Right forelimb (tissue), 1 donor: Measurements from ENCODE around the gene DRD4.
"Not testable (repeated sequence)": the region's sequence is repeated elsewhere in the genome, so short reads cannot be mapped to it uniquely, and the experiment has no call there.

ENCODE experiments used
- DNase-seq: peaks from one replicate; pipeline ENCODE4 v3.0.0-alpha.2; 2018

The DRD4 gene

DNA sequence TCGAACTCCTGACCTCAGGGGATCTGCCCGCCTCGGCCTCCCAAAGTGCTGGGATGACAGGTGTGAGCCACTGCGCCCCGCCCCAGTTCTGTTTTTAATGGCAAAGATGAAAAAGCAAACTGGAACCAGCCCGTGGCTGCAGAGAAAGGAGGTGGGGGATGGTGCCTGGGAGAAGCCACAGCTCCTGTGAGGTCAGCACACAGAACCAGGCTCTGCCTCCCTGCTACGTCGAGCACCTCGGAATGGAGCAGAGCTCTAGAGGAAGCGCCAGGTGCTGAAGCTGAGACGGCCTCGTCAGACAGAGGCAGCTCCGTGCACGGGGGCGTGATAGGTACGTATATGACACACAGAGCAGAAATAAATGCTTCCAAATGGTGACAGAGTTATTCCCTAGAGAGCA, 8.5 kb downstream of the DRD4 start:
- no peak for DNase-seq

DNA sequence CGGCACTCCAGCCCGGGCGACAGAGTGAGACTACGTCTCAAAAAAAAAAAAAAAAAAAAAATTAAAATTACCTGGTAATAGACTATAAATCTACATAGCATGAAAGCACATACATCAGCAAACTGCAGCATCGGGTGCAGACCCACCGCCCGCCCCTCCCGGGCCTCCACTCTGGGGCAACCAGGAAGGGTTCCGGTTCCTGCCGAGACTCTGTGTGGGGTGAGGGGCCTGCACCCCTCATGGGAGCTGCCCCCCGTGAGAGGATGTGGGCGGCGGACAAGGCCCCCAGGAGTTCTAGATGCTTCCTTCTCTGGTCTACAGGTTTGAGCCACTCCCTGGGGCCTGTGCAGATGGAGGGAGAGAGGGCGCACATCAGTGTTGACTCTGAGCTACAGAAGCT, 9.1 kb downstream of the DRD4 start:
- DNase-seq = no peak

DNA sequence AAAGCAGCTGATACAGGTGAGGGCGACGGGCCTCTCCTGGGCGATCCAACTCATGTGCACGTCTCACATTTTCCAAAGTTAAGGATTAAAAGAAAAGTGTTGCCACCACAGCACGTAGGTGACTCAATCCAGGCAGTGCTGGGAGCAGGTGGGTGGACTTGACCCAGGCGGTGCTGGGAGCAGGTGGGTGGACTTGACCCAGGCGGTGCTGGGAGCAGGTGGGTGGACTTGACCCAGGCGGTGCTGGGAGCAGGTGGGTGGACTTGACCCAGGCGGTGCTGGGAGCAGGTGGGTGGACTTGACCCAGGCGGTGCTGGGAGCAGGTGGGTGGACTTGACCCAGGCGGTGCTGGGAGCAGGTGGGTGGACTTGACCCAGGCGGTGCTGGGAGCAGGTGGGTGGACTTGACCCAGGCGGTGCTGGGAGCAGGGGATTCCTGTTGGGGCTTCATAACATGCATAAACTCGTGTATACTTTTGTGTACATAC, 10.6 kb downstream of the DRD4 start:
- DNase-seq = not testable (repeated sequence)

DNA sequence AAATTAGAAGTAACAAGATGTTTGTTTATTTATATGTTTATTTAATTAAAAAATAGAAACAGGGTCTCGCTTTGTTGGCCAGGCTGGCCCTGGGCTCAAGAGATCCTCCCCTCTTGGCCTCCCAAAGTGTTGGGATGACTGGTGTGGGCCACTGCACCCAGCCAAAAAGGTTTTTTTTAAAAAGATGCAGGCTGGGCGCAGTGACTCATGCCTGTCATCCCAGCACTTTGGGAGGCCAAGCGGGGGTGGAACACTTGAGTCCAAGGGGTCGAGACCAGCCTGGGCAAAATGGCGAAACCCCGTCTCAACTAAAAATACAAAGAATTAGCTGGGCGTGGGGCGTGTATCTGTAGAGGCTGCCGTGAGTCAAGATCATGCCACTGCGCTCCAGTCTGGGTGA, 13.4 kb downstream of the DRD4 start:
- no peak for DNase-seq

DNA sequence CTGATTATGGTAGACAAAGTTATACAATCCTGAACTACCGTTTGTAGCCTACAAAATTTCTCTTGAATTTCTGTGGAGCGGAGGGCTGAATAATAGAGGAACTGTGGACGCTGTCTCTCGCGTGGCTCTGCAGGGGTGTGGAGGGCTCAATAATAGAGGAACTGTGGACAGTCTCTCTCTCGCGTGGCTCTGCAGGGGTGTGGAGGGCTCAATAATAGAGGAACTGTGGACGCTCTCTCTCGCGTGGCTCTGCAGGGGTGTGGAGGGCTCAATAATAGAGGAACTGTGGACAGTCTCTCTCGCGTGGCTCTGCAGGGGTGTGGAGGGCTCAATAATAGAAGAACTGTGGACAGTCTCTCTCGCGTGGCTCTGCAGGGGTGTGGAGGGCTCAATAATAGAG, 16.1 kb downstream of the DRD4 start:
- DNase-seq = not testable (repeated sequence)

DNA sequence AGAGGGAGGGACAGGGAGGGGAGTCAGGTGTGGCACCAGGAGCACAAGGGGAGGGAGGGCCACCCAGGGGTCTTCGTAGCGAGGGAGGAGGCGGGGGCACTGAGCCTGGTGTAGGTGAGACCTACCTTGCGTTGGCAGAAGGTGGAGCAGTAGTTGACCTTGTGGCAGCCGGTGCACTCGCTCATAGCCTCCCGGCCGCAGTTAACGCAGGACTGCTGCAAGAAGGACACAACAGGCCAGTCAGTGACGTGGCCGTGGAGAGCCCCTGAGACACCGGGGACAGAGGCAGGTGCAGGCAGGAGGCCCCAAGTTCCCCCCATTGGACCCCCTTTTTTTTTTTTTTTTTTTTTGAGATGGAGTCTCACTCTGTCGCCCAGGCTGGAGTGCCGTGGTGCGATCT, 16.8 kb downstream of the DRD4 start:
- no peak for DNase-seq

DNA sequence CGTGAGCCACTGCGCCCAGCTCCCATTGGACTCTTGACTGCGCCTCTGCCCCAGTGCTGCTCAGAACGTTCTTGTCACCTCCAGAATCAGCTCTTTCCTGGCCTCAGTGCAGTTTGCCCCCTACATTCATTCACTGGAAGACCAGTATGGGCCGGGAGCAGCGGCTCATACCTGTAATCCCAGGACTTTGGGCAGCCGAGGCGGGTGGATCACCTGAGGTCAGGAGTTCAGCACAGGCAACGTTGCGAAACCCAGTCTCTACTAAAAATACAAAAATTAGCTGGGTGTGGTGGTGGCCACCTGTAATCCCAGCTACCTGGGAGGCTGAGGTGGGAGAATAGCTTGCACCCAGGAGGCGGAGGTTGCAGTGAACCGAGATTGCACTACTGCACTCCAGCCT, 17.4 kb downstream of the DRD4 start:
- not testable (repeated sequence) for DNase-seq

DNA sequence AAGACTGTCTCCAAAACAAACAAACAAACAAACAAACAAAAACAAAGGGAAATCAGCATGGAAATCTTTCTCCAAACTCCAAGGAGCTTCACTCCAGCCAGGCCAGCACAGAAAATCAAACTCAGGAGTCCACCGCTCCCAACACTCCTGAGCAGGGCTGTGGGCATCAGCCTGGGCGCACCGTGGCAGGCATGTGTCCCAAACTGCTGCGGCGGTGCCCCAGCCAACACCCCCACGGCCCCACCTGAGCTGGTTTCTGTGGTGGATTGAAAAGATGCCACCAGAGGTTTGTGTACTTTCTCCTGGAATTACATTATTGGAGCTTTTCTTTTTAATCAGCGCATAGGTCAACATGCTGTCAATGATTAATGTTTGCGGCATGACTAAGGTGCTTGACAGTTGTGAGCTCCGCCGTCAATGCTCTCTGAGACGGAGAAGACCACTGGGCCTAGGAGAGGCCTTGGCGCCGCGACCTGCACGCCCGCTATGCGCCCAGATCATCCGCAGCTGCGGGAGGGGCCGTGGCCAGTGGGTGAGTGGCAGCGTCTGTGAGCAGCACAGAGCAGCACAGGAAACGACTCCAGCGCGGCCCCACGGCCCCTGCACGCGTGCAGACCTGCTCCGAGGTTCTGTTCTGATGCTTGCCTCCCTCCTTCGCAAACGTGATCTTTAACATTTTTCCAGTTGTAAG, 18.1 kb downstream of the DRD4 start:
- DNase-seq = no peak

DNA sequence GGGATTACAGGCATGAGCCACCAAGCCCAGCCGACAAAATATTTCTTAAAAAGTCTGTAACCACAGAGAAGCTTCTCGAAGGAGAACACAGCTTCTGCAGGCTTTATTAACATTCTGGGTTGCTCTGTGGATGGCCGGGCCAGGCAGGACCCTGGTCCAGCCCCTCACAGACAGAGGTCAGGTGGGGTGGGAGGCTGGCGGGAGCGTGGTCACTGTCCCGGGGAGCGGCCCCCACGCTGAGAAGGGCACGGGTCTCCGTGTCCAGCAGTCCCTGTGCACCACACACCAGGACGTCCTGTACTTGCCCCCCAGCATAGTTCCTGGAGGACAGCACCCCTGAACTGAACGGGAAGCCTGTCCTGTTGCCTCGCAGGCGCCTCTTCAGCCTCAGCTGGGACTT, 19.4 kb downstream of the DRD4 start:
- DNase-seq = no peak

DNA sequence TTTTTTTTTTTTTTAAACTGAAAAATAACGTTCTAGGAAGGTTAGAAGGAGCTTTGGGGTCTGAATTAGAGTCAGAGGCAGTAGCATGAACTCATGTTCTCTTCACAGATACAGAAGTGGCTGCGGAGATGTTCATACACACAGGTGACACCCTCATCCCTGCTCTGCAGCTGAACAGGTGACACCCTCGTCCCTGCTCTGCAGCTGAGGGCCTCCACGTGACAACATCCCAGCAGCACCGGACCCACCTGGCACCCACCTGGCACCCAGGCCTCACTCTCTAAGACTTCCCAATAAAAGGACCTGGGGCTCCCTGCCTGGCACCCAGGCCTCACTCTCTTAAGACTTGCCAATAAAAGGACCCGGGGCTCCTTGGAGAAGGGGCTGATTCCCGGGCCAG, 19.8 kb downstream of the DRD4 start:
- DNase-seq = no peak

DNA sequence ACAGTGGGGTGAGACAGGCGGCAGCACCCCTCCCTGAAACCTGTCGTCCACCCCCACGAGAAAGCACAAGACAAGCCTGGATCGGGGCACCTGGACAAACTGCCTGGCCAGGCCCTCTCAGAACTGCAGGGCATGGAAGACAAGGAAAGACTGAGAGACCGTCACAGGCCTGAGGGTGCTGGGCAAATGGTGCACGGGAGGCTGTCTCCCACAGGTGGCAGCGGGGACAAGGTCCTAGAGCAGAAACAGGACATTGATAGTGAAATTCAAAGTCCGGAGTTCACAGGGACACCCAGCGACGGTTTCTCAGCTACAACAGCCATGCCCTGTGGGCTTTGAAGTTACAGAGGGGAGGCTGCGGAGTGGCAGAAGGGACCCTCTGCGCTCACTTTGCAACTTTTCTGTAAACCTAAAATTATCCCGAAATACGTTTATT, 20.6 kb downstream of the DRD4 start:
- no peak for DNase-seq

DNA sequence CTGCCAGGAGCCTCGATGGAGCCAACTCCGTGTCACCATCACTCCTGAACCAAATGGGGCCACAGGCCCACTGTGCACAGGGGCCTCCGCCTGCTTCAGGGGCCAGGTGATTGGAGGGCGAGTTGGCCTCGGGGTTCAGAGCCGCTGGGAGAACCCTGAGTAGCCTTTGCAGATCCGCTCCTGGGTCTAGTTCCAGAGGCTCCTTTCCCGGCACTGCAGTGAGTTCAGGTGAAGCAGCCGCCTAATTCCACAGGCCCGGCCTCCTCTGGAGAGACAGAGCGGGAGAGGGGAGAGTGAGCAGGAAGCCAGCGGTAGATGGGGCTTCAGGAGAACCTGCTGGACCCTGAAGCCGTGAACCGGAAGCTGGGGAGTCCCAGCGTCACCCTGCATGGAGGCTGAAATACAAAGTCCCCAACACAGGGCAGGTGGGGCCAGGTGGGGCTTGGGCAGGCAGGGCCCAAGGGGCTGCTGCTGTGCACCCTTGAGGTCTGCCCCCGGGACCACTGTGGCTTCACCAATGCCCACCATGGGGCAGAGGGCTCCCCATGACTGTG, 22.5 kb downstream of the DRD4 start:
- no peak for DNase-seq

DNA sequence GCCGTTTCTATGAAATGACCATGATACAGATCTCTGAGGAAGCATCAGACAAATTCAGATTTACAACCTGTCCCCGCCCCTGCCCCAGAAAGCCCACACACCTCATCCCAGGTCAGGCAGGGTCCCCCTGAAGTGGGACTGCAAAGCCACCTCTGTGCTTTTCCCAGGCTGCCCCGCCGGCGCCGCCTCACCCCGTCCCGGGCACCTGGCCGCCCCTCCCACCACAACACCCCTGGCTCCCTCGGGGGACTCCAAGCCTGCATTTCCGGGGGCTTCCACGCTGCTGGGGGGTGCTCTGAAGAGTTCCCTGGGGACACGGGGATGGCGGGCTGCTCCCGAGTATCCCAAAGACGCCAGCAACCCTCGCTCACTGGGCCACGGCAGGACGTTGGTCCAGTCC, 23.2 kb downstream of the DRD4 start:
- DNase-seq = no peak

DNA sequence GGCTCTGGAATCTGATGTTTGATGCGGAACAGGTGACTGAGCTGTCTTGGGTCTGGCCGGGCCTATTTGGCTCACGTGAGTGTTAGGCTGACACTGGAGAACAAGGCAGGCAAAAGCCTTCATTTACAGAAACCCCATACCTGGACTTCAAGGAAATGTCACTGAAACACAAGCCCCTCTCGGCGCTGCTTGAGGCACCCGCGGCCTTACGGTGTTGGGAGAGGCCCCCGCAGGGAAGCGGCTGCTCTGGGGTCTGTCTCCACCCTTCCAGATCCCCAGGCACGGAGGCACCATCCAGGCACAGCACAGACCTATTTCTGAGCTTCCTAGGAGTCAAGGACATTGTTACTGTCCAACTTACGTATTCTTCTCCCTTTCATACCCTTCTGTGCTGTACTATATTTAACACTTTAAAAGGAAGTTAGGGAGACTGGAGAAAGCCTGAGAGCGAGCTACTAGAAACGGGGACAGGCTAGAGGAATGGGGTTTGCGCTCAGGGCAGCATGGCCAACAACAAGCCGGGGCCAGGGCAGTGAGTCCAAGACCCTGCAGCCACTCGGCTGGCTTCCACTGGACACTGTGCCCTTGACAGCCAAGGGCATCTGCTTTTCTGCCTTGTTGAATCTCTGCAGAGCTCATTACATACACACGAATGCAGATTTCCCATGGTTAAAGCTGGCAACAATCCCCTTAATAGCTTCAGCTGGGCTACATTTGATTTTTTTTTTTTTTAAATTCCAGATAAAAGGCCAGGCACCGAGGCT, 23.8 kb downstream of the DRD4 start:
- no peak for DNase-seq

DNA sequence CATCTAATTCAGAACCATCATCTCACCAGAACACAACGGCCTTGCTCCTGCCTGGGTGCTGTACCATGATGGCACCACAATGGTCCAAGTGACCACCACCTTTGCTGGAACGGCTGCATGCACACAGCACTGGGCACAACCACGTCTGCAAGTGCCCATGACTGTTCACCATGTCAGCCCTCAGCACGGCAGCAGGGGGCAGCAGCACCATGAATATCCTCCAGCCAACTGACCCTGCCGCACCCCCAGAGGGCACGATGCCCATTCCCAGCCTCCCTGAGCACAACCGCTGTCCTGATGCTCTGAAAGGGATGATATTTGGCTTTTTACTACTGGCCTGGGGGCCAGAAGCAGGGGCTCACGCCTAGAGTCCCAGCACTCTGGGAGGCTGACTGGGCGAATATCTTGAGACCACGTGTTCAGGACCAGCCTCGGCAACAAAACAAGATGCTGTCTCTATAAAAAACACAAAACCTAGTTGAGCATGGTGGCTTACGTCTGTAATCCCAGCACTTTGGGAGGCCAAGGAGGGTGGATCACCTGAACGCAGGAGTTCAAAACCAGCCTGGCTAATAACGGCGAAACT, 25.7 kb downstream of the DRD4 start:
- DNase-seq = peak; percentile 73

DNA sequence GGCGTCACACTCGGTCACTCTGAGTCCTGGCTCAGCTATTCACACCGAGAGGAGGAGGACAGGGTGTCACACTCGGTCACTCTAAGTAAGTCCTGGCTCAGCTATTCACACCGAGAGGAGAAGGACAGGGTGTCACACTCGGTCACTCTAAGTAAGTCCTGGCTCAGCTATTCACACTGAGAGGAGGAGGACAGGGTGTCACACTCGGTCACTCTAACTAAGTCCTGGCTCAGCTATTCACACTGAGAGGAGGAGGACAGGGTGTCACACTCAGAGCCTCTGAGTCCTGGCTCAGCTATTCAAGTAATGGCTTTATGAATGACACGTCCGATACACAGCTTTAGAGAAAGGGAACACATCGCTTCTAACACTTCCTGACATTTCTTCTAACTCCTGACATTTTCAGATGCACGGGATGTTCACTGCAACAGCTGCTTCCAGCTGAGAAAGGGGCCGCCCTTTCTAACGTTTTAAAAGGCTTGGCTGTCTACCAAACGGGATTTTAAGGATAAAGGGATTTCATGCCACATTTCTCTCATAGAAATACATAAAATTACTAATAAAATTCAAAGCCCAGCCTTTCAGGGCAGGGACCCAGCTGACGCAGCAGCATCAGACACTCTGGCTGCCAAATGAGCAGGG, 28.1 kb downstream of the DRD4 start:
- DNase-seq = no peak

DNA sequence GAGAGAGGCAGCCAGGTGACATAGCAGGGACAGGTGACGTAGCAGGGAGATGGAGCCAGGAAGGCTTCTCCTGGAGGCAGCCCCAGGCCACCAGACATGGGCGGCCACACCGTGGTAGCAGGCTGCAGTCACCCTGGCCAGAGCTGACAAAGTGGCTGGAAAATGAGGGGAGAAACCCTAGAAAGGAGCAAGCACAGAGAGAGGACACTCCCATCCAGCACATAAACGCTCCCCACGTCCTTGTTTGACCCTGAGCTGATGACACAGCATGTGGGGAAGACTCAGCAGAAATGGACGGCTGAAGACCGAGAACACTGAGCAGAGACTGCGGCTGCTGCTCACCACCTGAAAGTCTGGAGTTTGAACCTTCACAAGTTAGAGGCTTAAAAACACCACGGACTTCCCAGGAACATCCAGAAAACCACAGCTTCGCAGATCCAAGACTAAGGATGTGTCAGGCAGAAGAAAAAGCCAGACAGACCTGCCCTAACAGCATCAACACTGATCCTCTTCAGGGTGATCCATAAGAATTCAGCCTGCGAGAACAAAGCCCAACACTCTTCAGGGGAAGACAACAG, 28.7 kb downstream of the DRD4 start:
- no peak for DNase-seq

DNA sequence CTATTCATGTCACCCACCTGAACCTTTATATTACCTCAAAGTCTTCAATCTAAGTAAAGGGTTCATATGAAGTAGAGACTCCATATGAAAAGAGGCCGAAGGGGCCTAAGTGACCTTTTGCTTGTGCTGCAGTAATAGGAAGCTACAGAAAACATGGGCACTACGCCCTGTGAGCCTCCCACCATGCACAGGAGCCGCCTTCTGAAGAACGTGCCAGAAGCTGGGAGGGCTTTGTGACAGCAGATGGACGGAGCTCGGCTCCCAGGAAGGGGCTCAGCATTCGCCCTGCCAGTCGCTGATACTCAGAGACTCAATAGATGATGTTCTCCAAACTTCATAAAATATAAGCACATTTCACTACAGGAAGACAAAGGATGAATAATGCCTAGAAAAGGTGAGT, 36.8 kb downstream of the DRD4 start:
- no peak for DNase-seq

DNA sequence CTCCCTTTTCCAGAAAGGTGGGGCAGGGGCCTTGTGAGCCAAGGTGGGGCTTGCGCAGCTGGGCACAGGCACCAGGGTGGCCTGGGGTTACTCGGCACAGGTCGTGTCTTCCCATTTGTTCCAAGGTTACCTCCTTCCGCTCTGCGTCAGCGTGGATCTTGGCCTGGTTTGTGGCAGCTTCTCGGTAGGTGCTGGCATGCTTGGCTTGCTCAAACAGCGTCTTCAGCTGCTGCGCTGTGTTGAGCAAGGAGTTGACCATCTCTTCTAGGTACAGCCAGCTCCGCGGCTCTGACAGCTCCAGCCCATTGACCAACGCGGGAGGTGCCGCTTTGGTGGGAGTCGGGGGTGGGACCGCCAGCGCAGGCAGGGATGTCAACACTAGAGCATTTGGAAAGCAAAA, 37.3 kb downstream of the DRD4 start:
- no peak for DNase-seq

DNA sequence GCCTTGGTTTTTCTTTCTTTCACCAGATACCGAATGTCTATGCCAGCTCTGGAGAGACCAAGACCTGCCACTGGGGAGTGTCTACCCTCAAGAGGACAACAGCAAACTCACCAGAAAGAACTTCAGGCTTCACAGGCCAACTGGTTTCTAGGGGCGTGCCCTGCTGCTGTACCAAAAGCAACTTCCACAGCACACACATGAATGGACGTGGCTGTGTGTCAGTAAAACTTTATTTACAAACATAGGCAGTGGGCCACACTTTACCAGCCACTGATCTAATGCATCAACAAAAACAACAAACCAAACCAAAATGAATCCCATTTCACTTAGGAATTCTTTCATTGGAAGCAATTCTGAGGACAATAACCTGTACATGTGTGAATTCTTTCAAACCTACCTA, 41.2 kb downstream of the DRD4 start:
- DNase-seq = no peak

DNA sequence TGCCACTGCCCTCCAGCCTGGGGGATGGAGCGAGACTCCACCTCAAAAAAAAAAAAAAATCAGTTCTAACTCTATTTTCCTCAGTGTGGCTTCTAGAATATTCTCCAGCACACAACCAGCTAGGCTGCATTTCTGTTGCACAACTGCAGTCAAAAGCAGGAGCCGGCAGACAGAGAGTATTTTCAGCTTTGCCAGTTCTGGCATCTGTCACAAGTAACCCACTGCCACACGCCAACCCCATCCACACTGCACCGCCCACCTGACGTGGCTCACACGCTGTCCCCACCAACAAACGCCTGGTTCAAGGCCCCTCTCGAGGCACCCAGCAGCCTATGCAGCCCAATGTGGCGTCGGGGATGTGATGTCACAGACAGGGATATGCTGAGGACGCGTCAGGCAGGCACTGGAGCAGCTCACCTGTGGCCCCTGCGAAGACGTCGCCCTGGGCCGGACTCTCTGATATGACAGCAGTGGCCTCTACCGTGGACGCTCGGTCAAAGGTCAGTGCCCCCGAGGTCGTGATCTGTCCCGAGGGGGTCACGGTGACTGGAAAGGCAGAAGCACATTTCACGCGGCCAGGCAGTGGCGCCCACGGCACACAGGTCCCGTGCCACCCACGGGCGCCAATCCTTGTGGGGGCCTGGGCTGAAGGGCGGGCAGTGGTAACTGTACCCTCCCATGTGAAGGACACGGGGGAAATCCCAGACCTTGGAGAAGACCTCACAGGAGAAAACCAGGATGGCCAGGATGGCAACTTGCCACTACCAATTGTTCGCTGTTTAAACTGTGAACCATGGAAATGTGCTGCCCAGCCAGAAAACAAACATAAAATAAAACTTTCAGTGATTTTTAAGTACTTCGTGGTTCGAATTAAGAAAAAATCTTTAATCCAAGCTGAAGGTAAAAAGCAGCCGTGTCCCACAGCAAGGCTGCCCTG, 42.5 kb downstream of the DRD4 start:
- no peak for DNase-seq

DNA sequence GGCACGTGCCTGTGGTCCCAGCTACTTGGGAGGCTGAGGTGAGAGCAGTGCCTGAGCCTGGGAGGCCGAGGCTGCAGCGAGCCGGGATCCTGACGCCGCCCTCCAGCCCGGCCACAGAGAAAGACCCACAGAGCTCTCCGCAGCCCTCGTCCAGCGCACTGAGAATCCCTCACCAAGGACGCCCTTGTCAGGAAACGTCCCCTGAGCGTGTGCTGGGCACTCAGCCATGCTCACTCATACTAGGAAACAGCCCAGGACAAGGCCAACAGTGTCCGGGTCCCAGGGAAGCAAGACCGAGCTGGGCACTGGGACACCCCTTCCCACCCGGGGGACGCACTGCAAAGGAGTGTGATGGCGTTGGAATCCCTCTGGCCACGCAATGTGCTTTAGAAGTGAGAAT, 43.4 kb downstream of the DRD4 start:
- no peak for DNase-seq
